ENCODE data around the gene ADAM15.

GRCh38 chr1:155043793-155044192 lies 7.3 kb upstream of the ADAM15 start:
- TF ChIP-seq POLR2AphosphoS5 (IDR thresholded peaks at IDR 0.05; ENCODE audit: low read depth, low read length) (no peak), CTCF (IDR thresholded peaks at IDR 0.05) (no peak)
